ENCODE measurements around the gene DERL2. TPM values are rescaled to one million over a fixed set of nuclear protein-coding genes. Genes with fewer than 3 reads are reported as not detected.

DERL2 gene
- total RNA-seq, 2 experiments from 2014 or later: 25.8 to 56.3 TPM

GRCh38 chr17:5533486-5534315 lies 47.7 kb upstream of the DERL2 start:
- CTCF ChIA-PET (ENCODE audit: unreplicated experiment): no interaction called here
- TF ChIP-seq CTCF (conservative IDR thresholded peaks at IDR 0.05; ENCODE audit: low read length): no peak
- TF ChIP-seq EZH2phosphoT487 (IDR thresholded peaks at IDR 0.05; ENCODE audit: borderline replicate concordance, low read depth, low read length): no peak
- POLR2A ChIA-PET: no interaction called here

GRCh38 chr17:5532581-5532980 lies 46.6 kb upstream of the DERL2 start:
- H3K79me2 ChIP-seq (ENCODE audit: insufficient read depth, low read depth, low read length): no peaks in the 10 kb centered on the region
- ChIA-PET CTCF (ENCODE audit: unreplicated experiment) (no interaction called here), POLR2A (interaction anchor here (0.7 kb wide), 1 partner anchor 1492 kb away, joined by 3 read pairs; no protein-coding TSS in a partner anchor)
- DNase-seq (ENCODE audit: low spot score): no peak
- H2AFZ ChIP-seq (ENCODE audit: low read length): no peak overlapping the region
- no peaks in the 10 kb centered on the region for H3K4me1 ChIP-seq (ENCODE audit: insufficient read depth, low read length, poor library complexity, severe bottlenecking)
- TF ChIP-seq EZH2phosphoT487 (IDR thresholded peaks at IDR 0.05; ENCODE audit: borderline replicate concordance, low read depth, low read length) (no peak), CTCF (conservative IDR thresholded peaks at IDR 0.05; ENCODE audit: low read length) (no peak)
- no peaks in the 10 kb centered on the region for H3K9me3 ChIP-seq (ENCODE audit: low read length)
- no peak overlapping the region for H3K4me3 ChIP-seq (ENCODE audit: low read depth, low read length, poor library complexity, severe bottlenecking)
- intact Hi-C loops (cut with micrococcal nuclease; ENCODE audit: unreplicated experiment): no loop called here
- H3K27ac ChIP-seq (ENCODE audit: low read depth, low read length, poor library complexity, severe bottlenecking): no peak overlapping the region
- no peaks in the 10 kb centered on the region for H4K20me1 ChIP-seq (ENCODE audit: insufficient read depth, low read length)
- H3K4me2 ChIP-seq (ENCODE audit: low read length): no peak overlapping the region
- BruUV-seq (replicated peaks): no TSS peak
- H3K9me2 ChIP-seq (ENCODE audit: insufficient read depth, low read length): no peaks in the 10 kb centered on the region
- no peaks in the 10 kb centered on the region for H3K36me3 ChIP-seq (ENCODE audit: insufficient read depth, low read length)

More at GRCh38 chr17:5533486-5534315, 47.7 kb upstream of the DERL2 start:
- BruUV-seq (replicated peaks): no TSS peak
- Histone ChIP-seq H3K4me3 (ENCODE audit: low read depth, low read length, poor library complexity, severe bottlenecking) (no peak overlapping the region), H3K27ac (ENCODE audit: low read depth, low read length, poor library complexity, severe bottlenecking) (no peak overlapping the region), H3K79me2 (ENCODE audit: insufficient read depth, low read depth, low read length) (no peaks in the 10 kb centered on the region), H2AFZ (ENCODE audit: low read length) (no peak overlapping the region), H3K9me2 (ENCODE audit: insufficient read depth, low read length) (no peaks in the 10 kb centered on the region), H3K36me3 (ENCODE audit: insufficient read depth, low read length) (no peaks in the 10 kb centered on the region), H4K20me1 (ENCODE audit: insufficient read depth, low read length) (no peaks in the 10 kb centered on the region), H3K4me1 (ENCODE audit: insufficient read depth, low read length, poor library complexity, severe bottlenecking) (no peaks in the 10 kb centered on the region), H3K4me2 (ENCODE audit: low read length) (no peak overlapping the region), H3K9me3 (ENCODE audit: low read length) (no peaks in the 10 kb centered on the region)
- DNase-seq (ENCODE audit: low spot score): no peak
- intact Hi-C loops (cut with micrococcal nuclease; ENCODE audit: unreplicated experiment): no loop called here

- CTCF ChIA-PET (ENCODE audit: unreplicated experiment): no interaction called here
These were observed 45.1 kb upstream of the DERL2 start for GRCh38 chr17:5531085-5531418.

More at GRCh38 chr17:5531085-5531418, 45.1 kb upstream of the DERL2 start:
- H2AFZ ChIP-seq (ENCODE audit: low read length): no peak overlapping the region
- BruUV-seq (replicated peaks): no TSS peak
- no peaks in the 10 kb centered on the region for H3K36me3 ChIP-seq (ENCODE audit: insufficient read depth, low read length)
- no peaks in the 10 kb centered on the region for H3K79me2 ChIP-seq (ENCODE audit: insufficient read depth, low read depth, low read length)
- no peaks in the 10 kb centered on the region for H4K20me1 ChIP-seq (ENCODE audit: insufficient read depth, low read length)
- H3K4me1 ChIP-seq (ENCODE audit: insufficient read depth, low read length, poor library complexity, severe bottlenecking): no peaks in the 10 kb centered on the region
- no peak for DNase-seq (ENCODE audit: low spot score)
- no peak overlapping the region for H3K4me3 ChIP-seq (ENCODE audit: low read depth, low read length, poor library complexity, severe bottlenecking)
- intact Hi-C loops (cut with micrococcal nuclease; ENCODE audit: unreplicated experiment): no loop called here
- H3K27ac ChIP-seq (ENCODE audit: low read depth, low read length, poor library complexity, severe bottlenecking): no peak overlapping the region
- H3K9me3 ChIP-seq (ENCODE audit: low read length): no peaks in the 10 kb centered on the region
- no peak overlapping the region for H3K4me2 ChIP-seq (ENCODE audit: low read length)
- no peaks in the 10 kb centered on the region for H3K9me2 ChIP-seq (ENCODE audit: insufficient read depth, low read length)
- no peak for TF ChIP-seq EZH2phosphoT487 (IDR thresholded peaks at IDR 0.05; ENCODE audit: borderline replicate concordance, low read depth, low read length)
- POLR2A ChIA-PET: interaction anchor here (0.6 kb wide), 1 partner anchor 13 kb away, joined by 3 read pairs; no protein-coding TSS in a partner anchor

All from OCI-LY7 (cell line).